SH-SY5Y (cell line): Measurements from ENCODE around the gene PCSK5.

Experiments used
- GATA2 ChIP-seq: IDR thresholded peaks from 2 replicates; pipeline ENCODE4 v1.6.1; 2011; ENCODE audit warnings: mild to moderate bottlenecking, low read depth, low read length
- GATA3 ChIP-seq: IDR thresholded peaks from 2 replicates; pipeline ENCODE4 v1.6.1; 2011; ENCODE audit warnings: low read depth, mild to moderate bottlenecking, low read length, moderate library complexity

GRCh38 chr9:75918909-75919308, 28.4 kb downstream of the PCSK5 start:
- TF ChIP-seq GATA2 = no peak
- no peak for TF ChIP-seq GATA3
